Fibroblast of pulmonary artery (primary cell): ENCODE data around the gene CIB2.

Source experiments
- DNase-seq: peaks from one replicate; pipeline ENCODE4 v3.0.0-alpha.2; 2010; ENCODE audit warnings: low read depth
- H3K4me3 ChIP-seq: replicated peaks from 2 replicates; pipeline ENCODE4 v1.5.1; 2011; ENCODE audit warnings: low read depth, mild to moderate bottlenecking, control low read depth, low read length, moderate library complexity
- TF ChIP-seq, protein P1 (sequence below): IDR thresholded peaks from 2 replicates; pipeline ENCODE4 v1.5.1; 2011; ENCODE audit warnings: mild to moderate bottlenecking, control low read depth, low read length, inconsistent platforms; ENCODE audit errors: missing control alignments

CIB2 gene

DNA sequence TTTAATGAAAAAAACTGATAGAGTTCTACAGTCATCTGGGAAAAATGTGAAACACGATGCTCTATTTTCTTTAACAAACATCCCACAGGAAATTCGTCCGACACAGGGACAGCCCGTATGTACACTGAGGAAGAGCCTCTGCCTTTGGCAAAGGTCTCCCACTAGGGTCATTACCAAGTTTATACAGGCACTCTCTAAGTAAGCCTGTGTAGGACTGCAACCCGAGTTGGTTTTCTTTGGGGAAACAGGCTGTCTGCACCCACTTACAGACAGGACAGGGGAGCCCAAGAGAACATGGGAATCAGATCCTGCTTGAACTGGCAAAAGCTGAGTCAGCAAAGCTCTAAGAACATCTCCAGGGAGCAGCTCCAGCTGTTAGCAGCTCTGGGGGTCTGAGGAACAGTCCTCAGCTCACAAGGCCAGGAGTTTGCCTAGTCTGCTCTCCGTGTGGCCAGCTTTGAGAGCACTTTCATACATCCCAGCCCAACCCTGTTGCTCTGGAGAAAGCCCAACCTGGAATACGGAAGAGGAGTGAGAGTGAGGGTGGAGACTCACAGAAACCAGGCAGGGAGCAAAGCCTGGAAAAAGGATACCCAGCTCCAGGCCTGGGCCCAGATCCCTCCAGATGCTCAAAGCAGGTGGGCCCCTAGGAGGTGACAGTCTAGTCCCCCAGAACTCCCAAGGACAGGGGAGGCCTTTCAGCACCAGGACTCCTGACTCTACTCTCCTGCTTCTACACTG, 55.6 kb downstream of the CIB2 start:
- peak; percentile 94 for DNase-seq
- TF ChIP-seq, protein P1, sequence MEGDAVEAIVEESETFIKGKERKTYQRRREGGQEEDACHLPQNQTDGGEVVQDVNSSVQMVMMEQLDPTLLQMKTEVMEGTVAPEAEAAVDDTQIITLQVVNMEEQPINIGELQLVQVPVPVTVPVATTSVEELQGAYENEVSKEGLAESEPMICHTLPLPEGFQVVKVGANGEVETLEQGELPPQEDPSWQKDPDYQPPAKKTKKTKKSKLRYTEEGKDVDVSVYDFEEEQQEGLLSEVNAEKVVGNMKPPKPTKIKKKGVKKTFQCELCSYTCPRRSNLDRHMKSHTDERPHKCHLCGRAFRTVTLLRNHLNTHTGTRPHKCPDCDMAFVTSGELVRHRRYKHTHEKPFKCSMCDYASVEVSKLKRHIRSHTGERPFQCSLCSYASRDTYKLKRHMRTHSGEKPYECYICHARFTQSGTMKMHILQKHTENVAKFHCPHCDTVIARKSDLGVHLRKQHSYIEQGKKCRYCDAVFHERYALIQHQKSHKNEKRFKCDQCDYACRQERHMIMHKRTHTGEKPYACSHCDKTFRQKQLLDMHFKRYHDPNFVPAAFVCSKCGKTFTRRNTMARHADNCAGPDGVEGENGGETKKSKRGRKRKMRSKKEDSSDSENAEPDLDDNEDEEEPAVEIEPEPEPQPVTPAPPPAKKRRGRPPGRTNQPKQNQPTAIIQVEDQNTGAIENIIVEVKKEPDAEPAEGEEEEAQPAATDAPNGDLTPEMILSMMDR: no peak
- peak overlapping the region; percentile 73 for H3K4me3 ChIP-seq

DNA sequence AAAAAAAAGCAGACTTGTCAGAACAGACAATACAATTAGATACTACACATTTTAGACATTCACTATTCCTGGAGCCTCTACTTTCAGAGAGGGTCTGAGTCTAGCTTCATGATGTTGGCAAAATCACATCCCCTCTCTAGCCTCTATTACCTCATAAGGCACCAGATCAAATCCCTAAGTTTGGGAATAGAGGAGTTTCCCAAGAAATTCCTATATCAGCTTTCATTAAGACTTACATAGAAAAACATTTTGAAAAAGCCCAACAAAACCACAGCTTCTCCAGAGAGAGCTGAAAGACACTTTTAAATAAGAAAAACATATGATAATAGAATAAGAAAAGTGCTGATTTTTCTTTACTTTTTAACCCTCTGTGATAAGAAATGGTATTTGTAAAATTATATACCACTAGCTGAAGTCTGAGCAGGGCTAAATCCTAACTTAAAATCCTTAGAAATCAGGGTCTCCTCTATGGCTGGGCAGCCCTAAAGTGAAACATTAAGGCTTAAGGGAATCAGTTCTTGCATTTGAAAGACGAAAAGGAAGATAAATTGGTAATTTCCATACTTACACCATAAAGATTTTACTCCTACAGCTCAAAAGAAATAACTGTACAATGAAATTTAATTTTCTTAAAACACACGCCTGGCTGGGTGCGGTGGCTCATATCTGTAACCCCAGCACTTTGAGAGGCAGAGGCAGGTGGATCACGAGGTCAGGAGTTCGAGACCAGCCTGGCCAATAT, 58.0 kb downstream of the CIB2 start:
- TF ChIP-seq, protein P1: no peak
- no peak overlapping the region for H3K4me3 ChIP-seq

DNA sequence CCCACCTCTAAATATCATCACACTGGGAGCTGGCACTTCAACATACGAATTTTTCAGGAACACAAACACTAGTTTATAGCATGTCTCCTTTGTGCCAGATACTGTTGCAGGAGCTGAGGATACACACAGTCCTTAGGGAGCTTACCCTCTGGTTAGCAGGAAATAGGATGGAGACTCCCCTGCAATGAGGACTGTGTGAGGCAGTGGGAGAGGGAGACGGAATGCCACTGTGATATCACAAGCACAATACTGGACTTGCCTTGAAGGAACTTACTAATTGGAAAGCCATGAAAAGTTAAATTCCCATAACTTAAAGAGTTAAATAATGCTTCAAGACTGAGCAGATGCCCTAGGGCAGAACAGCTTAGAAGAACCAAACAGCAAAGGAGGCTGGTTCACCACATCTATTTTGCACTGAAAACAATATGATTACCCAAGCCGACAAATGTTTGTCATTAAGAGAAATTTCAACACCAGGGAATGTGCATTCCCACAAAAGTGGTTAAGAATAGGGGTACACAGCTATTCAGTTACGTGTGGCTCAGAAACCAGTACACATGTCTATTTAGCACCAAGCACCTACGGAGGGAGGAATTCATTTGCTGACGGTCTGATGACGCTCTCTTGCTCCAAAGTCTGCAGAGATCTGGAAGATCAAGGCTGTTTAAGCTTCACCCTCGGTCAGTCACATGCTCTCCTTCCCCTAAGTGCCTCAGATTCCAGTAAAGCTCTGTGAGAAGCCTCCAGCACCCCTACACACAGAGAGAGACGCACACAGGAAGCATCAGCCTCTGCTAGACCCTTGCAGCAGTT, 59.0 kb downstream of the CIB2 start:
- peak; percentile 93 for DNase-seq
- TF ChIP-seq, protein P1: peak; percentile 27
- H3K4me3 ChIP-seq: no peak overlapping the region

More for the DNA sequence above, 58.0 kb downstream of the CIB2 start:
- DNase-seq: no peak

DNA sequence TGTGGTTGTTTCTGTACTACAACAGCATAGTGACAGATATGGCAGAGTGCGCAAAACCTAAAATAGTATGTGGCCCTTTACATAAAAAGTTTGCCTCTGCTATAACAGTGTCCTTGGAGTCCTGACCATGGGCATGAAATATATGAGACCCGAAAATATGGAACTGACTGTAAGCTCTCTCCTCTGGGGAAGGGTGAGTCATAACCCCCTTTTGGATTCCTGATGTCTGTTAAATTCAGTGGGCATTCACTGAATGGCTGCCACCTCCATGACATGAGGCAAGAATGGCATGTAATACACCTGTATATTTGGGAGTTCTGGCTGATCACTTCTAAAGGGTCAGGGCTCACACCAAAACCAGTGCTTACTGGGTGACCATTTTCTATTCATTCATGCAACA, 59.9 kb downstream of the CIB2 start:
- TF ChIP-seq, protein P1: no peak
- no peak overlapping the region for H3K4me3 ChIP-seq
- DNase-seq: no peak

DNA sequence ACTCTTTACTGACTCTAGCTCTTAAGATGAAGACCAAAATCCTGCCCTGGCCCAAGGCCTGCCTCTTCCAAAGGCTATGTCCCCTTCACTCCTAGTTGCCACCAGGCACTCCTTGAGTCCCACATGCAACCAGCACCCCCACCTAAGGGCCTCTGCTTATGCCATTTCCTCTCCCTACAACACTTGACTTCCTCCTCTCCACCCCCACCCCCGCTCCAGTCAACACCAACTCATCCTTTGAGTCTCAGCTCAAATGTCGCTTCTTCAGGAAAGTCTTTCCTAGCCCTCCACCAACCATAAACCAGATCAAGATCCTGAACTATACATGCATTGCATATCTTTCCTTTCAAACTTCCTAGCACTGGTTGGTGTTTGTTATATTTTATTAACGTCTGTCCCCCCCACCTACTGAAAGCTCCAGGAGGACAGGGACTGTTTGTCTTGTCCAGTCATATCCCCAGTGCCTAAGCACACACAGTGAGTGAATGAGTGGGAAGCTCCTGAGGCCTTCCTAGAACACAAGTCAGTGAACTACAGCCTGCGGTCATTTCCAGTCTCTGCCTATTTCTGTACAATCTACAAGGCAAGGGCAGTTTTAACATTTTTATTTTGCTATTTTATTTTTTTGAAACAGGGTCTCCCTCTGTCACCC, 61.1 kb downstream of the CIB2 start:
- no peak overlapping the region for H3K4me3 ChIP-seq
- TF ChIP-seq, protein P1: no peak
- DNase-seq: no peak

DNA sequence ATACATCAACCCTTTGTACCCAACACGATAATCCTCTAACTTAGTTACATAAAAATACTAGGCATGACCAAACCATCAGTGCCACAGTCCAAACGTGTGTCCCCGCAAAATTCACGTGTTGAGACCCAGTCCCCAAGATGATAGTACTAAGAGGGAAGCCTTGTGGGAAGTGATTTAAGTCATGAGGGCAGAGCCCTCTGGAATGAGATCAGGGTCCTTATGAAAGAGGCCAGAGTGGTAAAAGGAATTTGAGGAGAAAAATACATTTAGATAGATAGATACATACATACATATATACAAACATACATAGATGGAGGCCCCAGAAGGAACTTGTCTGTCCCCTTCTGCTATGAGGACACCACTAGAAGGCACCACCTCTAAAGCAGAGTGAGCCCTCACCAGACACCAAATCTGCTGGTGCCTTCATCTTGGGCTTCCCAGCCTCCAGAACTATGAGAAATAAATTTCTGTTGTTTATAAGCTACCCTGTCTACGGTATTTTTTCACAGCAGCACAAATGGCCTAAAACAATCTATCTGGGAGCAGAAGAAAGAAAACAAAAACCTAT, 61.7 kb downstream of the CIB2 start:
- DNase-seq: no peak
- no peak overlapping the region for H3K4me3 ChIP-seq
- TF ChIP-seq, protein P1: no peak
